PFSK-1 (cell line): ENCODE results near the gene ATN1.

ENCODE experiments used
- POLR2AphosphoS5 ChIP-seq: IDR thresholded peaks from 2 replicates; pipeline ENCODE4 v1.6.1; 2012; ENCODE audit warnings: low read depth, mild to moderate bottlenecking, control low read depth, low read length, moderate library complexity
- TAF1 ChIP-seq: IDR thresholded peaks from 2 replicates; pipeline ENCODE4 v1.6.1; 2012; ENCODE audit warnings: low read length, control low read depth, borderline replicate concordance; ENCODE audit not compliant: insufficient read depth

GRCh38 chr12:6888360-6888759 lies 39.4 kb upstream of the ATN1 start:
- TF ChIP-seq POLR2AphosphoS5 (no peak), TAF1 (no peak)
